ENCODE measurements around the gene CCSER1. TPM values are rescaled to one million over a fixed set of nuclear protein-coding genes. Genes with fewer than 3 reads are reported as not detected.
"Not testable (repeated sequence)": the region's sequence is repeated elsewhere in the genome, so short reads cannot be mapped to it uniquely, and the experiment has no call there.

The CCSER1 gene
- total RNA-seq, 1 donor from 2014 or later = 11.9 TPM

GRCh38 chr4:90883519-90883918 is 756.3 kb downstream of the CCSER1 start:
- no peak for DNase-seq (ENCODE audit: low read depth, low spot score)
- Mint-ChIP-seq H3K4me1 (no peaks in the 10 kb centered on the region), H3K36me3 (ENCODE audit: low read depth) (no peaks in the 10 kb centered on the region), H3K4me3 (no peak overlapping the region), H3K27me3 (ENCODE audit: low read depth) (no peaks in the 10 kb centered on the region), H3K9me3 (no peaks in the 10 kb centered on the region), H3K27ac (ENCODE audit: unreplicated experiment) (no peak overlapping the region)
- no peak for TF ChIP-seq CTCF (conservative IDR thresholded peaks at IDR 0.05)

GRCh38 chr4:90888571-90888970 is 761.4 kb downstream of the CCSER1 start:
- Mint-ChIP-seq H3K36me3 (ENCODE audit: low read depth) (no peaks in the 10 kb centered on the region), H3K4me1 (no peaks in the 10 kb centered on the region), H3K27ac (ENCODE audit: unreplicated experiment) (no peak overlapping the region), H3K27me3 (ENCODE audit: low read depth) (no peaks in the 10 kb centered on the region), H3K9me3 (no peaks in the 10 kb centered on the region), H3K4me3 (no peak overlapping the region)
- no peak for TF ChIP-seq CTCF (conservative IDR thresholded peaks at IDR 0.05)
- no peak for DNase-seq (ENCODE audit: low read depth, low spot score)

- Mint-ChIP-seq H3K27ac (ENCODE audit: unreplicated experiment) (no peak overlapping the region), H3K36me3 (ENCODE audit: low read depth) (no peaks in the 10 kb centered on the region), H3K9me3 (no peaks in the 10 kb centered on the region), H3K4me3 (no peak overlapping the region), H3K4me1 (no peaks in the 10 kb centered on the region), H3K27me3 (ENCODE audit: low read depth) (no peaks in the 10 kb centered on the region)
- no peak for TF ChIP-seq CTCF (conservative IDR thresholded peaks at IDR 0.05)
- DNase-seq (ENCODE audit: low read depth, low spot score) = no peak
Observed at GRCh38 chr4:90889171-90889570, 762.0 kb downstream of the CCSER1 start.

DNA sequence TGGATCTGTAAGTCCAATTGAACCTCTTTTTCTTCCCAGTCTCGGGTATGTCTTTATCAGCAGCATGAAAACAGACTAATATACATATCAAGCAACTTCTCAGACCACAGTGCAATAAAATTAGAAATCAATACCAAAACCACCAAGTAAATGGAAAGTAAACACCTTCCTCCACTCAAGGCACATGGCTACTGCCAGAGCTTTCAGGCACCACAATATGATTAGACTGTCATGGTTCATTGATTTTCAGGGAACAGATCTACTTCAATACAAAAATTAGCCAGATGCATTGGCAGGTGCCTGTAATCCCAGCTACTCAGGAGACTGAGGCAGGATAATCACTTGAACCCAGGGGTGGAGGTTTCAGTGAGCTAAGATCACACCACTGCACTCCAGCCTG is 776.2 kb downstream of the CCSER1 start:
- H3K4me3 Mint-ChIP-seq; H3K27ac Mint-ChIP-seq (ENCODE audit: unreplicated experiment); DNase-seq (ENCODE audit: low read depth, low spot score); H3K27me3 Mint-ChIP-seq (ENCODE audit: low read depth); H3K36me3 Mint-ChIP-seq (ENCODE audit: low read depth): not testable (repeated sequence)
- Mint-ChIP-seq H3K9me3 (peaks cover 24% of the 10 kb centered on the region), H3K4me1 (peaks cover 17% of the 10 kb centered on the region)

GRCh38 chr4:90904021-90904420 is 776.8 kb downstream of the CCSER1 start:
- no peak for DNase-seq (ENCODE audit: low read depth, low spot score)
- Mint-ChIP-seq H3K27ac (ENCODE audit: unreplicated experiment) (no peak overlapping the region), H3K4me1 (peaks cover 17% of the 10 kb centered on the region), H3K9me3 (peaks cover 24% of the 10 kb centered on the region), H3K27me3 (ENCODE audit: low read depth) (no peaks in the 10 kb centered on the region), H3K4me3 (no peak overlapping the region), H3K36me3 (ENCODE audit: low read depth) (peaks cover 6% of the 10 kb centered on the region)
- TF ChIP-seq CTCF (conservative IDR thresholded peaks at IDR 0.05) = no peak

GRCh38 chr4:90906239-90906638 is 779.0 kb downstream of the CCSER1 start:
- no peak for DNase-seq (ENCODE audit: low read depth, low spot score)
- Mint-ChIP-seq H3K4me3 (no peak overlapping the region), H3K27me3 (ENCODE audit: low read depth) (no peaks in the 10 kb centered on the region), H3K9me3 (peaks cover 13% of the 10 kb centered on the region), H3K27ac (ENCODE audit: unreplicated experiment) (no peak overlapping the region), H3K36me3 (ENCODE audit: low read depth) (peaks cover 6% of the 10 kb centered on the region), H3K4me1 (peaks cover 17% of the 10 kb centered on the region)
- no peak for TF ChIP-seq CTCF (conservative IDR thresholded peaks at IDR 0.05)

DNA sequence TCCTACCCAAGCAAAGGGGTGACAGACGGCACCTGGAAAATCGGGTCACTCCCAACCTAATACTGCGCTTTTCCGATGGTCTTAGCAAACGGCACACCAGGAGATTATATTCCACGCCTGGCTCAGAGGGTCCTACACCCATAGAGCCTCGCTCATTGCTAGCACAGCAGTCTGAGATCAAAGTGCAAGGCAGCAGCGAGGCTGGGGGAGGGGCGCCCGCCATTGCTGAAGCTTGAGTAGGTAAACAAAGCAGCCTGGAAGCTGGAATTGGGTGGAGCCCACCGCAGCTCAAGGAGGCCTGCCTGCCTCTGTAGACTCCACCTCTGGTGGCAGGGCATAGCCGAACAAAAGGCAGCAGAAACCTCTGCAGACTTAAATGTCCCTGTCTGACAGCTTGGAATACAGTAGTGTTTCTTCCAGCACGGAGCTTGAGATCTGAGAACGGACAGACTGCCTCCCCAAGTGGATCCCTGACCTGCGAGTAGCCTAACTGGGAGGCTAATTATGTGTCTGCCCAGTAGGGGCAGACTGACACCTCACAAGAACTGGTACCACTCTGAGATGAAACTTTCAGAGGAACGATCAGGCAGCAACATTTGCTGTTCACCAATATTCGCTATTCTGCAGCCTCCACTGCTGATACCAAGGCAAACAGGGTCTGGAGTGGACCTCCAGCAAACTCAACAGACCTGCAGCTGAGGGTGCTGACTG is 784.7 kb downstream of the CCSER1 start:
- H3K9me3 Mint-ChIP-seq; H3K4me1 Mint-ChIP-seq; H3K27ac Mint-ChIP-seq (ENCODE audit: unreplicated experiment): not testable (repeated sequence)

More for the DNA sequence above, 784.7 kb downstream of the CCSER1 start:
- not testable (repeated sequence) for H3K27me3 Mint-ChIP-seq (ENCODE audit: low read depth); H3K36me3 Mint-ChIP-seq (ENCODE audit: low read depth); DNase-seq (ENCODE audit: low read depth, low spot score); H3K4me3 Mint-ChIP-seq
